Neural crest cell (in vitro differentiated cells): Measurements from ENCODE around the gene ANKH. TPM values are rescaled to one million over a fixed set of nuclear protein-coding genes. Genes with fewer than 3 reads are reported as not detected.
"Not testable (repeated sequence)": the region's sequence is repeated elsewhere in the genome, so short reads cannot be mapped to it uniquely, and the experiment has no call there.

ENCODE experiments used
- DNase-seq: peaks from one replicate; pipeline ENCODE4 v3.0.0; 2021; ENCODE audit warnings: low read depth, mixed read lengths, low spot score
- H3K27ac Mint-ChIP-seq: one replicate; pipeline ENCODE4 v1.8.0; 2021; ENCODE audit warnings: mild to moderate bottlenecking, mixed read lengths; ENCODE audit not compliant: unreplicated experiment
- H3K27me3 Mint-ChIP-seq: 2 replicates; pipeline ENCODE4 v1.8.0; 2021; ENCODE audit warnings: low read depth, mild to moderate bottlenecking, mixed read lengths
- H3K36me3 Mint-ChIP-seq: 2 replicates; pipeline ENCODE4 v1.8.0; 2021; ENCODE audit warnings: low read depth, mild to moderate bottlenecking, mixed read lengths
- H3K4me1 Mint-ChIP-seq: 2 replicates; pipeline ENCODE4 v1.8.0; 2021; ENCODE audit warnings: mixed read lengths
- H3K4me3 Mint-ChIP-seq: one replicate; pipeline ENCODE4 v1.8.0; 2021; ENCODE audit warnings: mild to moderate bottlenecking, mixed read lengths
- H3K9me3 Mint-ChIP-seq: 2 replicates; pipeline ENCODE4 v1.8.0; 2021; ENCODE audit warnings: mixed read lengths
- total RNA-seq: library from RNA; stranded (reverse); gene quantifications from 2 replicates; pipeline ENCODE4 v1.2.1, GENCODE V29; 2021
- TF ChIP-seq, protein P1 (sequence below): fragments of 200-600 bp; sonication (generic); conservative IDR thresholded peaks from 2 replicates; pipeline ENCODE4 v1.5.0; 2021; ENCODE audit warnings: antibody characterized with exemption, mild to moderate bottlenecking

Gene ANKH
- total RNA-seq, 1 donor from 2014 or later = 28.6 TPM

DNA sequence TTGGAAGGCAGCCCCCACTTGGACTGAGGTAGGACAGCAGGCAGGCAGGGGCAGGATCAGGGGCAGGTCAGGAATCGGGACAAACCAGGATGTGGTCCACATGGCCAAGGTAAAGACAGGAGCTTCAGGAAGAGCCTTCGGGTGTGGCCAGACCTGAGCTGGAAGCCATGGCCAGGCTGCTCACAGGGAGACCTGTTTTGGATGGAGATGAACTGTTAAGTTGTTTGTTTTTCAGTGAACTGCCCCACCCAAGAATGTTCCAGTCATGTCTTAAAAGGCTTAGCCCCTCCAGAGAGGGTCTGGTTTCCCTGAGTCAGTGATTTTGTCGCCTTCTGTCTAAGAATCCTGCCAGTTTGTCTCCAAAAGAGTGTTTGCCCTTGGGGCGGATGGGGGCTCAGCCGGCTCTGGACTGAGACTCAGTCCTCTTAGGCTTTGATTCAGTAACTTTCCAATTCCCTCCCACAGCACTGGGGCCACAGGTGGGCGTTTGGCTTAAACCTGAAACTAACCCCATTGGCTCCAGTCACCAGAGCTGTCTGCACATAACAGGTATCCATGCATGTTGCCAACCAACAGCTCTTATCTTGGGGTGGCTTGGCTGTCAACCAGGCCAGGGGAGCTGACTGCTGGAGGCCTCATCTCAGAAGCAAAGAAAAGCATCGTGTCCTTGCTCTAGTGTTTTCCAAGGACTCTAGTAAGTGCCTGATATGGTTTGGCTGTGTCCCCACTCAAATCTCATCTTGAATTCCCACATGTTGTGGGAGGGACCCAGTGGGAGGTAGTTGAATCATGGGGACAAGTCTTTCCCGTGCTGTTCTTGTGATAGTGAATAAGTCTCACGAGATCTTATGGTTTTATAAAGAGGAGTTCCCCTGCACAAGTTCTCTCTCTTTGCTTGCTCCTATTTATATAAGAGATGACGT, 11.3 kb upstream of the ANKH start:
- Mint-ChIP-seq H3K4me1 (no peaks in the 10 kb centered on the region), H3K4me3 (no peak overlapping the region), H3K9me3 (no peaks in the 10 kb centered on the region), H3K27me3 (peaks cover 2% of the 10 kb centered on the region), H3K27ac (peak overlapping the region; percentile 69), H3K36me3 (no peaks in the 10 kb centered on the region)
- no peak for DNase-seq
- TF ChIP-seq, protein P1, sequence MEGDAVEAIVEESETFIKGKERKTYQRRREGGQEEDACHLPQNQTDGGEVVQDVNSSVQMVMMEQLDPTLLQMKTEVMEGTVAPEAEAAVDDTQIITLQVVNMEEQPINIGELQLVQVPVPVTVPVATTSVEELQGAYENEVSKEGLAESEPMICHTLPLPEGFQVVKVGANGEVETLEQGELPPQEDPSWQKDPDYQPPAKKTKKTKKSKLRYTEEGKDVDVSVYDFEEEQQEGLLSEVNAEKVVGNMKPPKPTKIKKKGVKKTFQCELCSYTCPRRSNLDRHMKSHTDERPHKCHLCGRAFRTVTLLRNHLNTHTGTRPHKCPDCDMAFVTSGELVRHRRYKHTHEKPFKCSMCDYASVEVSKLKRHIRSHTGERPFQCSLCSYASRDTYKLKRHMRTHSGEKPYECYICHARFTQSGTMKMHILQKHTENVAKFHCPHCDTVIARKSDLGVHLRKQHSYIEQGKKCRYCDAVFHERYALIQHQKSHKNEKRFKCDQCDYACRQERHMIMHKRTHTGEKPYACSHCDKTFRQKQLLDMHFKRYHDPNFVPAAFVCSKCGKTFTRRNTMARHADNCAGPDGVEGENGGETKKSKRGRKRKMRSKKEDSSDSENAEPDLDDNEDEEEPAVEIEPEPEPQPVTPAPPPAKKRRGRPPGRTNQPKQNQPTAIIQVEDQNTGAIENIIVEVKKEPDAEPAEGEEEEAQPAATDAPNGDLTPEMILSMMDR = no peak

DNA sequence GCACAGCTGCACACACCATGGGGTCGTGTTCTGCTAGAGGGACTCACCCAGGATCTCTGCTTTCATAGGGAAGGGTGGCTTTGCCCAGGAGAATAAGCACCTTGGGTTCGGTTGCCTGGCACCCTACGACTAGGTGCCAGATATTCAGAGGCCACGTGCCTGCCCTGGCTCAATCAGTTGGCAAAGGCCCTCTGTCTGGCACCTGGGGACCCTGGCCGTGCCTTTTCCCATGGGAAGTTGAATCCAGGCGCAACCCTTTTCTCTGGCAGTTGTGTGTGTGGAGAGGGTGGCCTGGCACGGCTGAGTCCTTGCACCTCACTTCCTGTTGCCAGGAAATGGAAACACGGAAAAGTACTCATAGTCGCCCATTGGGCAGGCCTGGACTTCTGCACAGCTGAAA, 10.2 kb upstream of the ANKH start:
- Mint-ChIP-seq H3K27ac (no peak overlapping the region), H3K4me1 (no peaks in the 10 kb centered on the region), H3K9me3 (no peaks in the 10 kb centered on the region), H3K4me3 (no peak overlapping the region), H3K36me3 (no peaks in the 10 kb centered on the region), H3K27me3 (peaks cover 5% of the 10 kb centered on the region)
- TF ChIP-seq, protein P1 = no peak
- no peak for DNase-seq

DNA sequence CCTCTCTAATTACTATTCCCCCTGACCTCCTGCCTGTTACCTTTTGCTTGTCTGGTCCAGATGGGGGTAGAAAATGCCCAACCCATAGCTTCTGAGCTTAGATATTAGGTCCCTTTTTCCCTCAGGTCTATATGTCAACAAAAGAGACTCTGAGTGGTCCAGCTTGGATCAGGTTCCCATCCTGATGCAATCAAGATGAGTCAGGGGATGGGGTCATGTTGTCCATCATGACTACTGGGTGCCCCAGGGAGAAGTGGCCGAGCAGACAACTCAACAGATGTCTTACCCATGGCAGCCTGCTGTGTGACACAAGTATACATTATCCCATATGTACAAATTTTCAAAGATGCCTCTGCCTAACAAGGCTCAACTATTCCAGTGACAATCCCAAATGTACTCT, 9.1 kb upstream of the ANKH start:
- peaks cover 7% of the 10 kb centered on the region for H3K27me3 Mint-ChIP-seq
- no peak overlapping the region for H3K27ac Mint-ChIP-seq
- H3K4me1 Mint-ChIP-seq = no peaks in the 10 kb centered on the region
- no peaks in the 10 kb centered on the region for H3K9me3 Mint-ChIP-seq
- TF ChIP-seq, protein P1 = no peak
- no peak overlapping the region for H3K4me3 Mint-ChIP-seq
- H3K36me3 Mint-ChIP-seq = no peaks in the 10 kb centered on the region
- no peak for DNase-seq

DNA sequence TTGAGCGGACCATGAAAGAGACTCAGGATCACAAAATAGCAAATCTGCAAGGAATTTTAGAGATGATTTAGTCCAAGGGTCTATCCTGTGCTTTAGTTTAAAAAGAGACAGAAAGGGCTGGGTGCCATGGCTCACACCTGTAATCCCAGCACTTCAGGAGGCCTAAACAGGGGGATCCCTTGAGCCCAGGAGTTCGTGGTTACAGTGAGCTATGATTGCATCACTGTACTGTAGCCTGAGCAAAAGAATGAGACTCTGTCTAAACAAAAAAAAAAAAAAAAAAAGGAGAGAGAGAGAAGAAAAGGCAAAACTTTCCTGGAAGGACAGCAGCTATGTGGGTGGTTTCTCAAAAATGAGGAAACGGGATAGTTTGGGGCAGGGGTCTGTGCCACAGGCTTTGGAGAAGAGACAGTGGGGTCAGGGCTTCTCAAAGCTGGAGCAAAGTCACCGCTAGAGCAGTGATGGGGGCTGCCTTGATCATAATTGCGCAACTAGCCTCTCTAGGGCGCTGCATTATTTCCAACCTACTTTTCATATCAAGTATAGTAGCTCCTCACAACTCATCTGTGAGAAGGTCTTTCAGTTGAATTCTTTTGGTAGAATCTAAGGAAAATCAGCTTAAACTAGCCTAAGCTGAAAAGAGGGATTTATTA, 8.5 kb upstream of the ANKH start:
- Mint-ChIP-seq H3K9me3 (no peaks in the 10 kb centered on the region), H3K4me3 (no peak overlapping the region), H3K36me3 (no peaks in the 10 kb centered on the region), H3K27me3 (peaks cover 8% of the 10 kb centered on the region), H3K4me1 (no peaks in the 10 kb centered on the region), H3K27ac (no peak overlapping the region)
- DNase-seq = no peak
- TF ChIP-seq, protein P1 = no peak

DNA sequence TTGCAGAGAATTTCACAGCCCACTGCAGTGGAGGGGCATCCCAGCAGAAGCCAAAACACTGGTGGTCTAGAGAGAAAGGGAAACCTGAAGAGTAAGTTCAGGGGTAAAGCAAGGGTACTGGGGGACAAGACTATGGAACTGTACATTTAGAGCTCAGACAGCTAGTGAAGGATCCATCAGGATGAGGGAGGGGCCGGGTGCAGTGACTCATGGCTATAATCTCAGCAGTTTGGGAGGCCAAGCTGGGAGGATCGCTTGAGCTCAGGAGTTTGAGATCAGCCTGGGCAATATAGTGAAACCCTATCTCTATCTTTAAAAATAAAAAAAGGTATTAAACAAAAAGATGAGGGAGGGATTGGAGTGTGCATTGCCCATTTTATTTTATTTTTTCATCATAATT, 7.8 kb upstream of the ANKH start:
- Mint-ChIP-seq H3K27me3 (peaks cover 8% of the 10 kb centered on the region), H3K4me3 (no peak overlapping the region), H3K9me3 (no peaks in the 10 kb centered on the region), H3K27ac (no peak overlapping the region), H3K4me1 (no peaks in the 10 kb centered on the region), H3K36me3 (no peaks in the 10 kb centered on the region)
- TF ChIP-seq, protein P1 = no peak
- DNase-seq = no peak

DNA sequence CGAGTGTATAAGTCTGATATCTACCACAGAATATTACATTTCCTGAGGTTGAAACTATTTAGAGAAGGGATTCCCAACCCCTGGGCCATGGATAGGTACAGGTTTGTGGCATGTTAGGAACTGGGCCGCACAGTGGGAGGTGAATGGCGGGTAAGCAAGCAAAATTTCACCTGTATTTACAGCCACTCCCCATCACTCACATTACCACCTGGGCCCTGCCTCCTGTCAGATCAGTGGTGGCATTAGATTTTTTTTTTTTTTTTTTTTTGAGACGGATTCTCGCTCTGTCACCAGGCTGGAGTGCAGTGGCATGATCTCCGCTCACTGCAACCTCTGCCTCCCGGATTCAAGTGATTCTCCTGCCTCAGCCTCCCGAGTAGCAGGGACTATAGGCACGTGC, 6.6 kb upstream of the ANKH start:
- H3K36me3 Mint-ChIP-seq, H3K4me1 Mint-ChIP-seq, H3K27ac Mint-ChIP-seq, DNase-seq, H3K9me3 Mint-ChIP-seq: not testable (repeated sequence)
- peaks cover 11% of the 10 kb centered on the region for H3K27me3 Mint-ChIP-seq
- H3K4me3 Mint-ChIP-seq = peak overlapping the region; percentile 4
